Trophoblast cell (in vitro differentiated cells and primary cell): ENCODE measurements around the gene SUPT5H.

Source experiments
- DNase-seq, 2 donors: peaks; one replicate each; pipeline ENCODE4 v3.0.0-alpha.2; 2016
- H2AFZ ChIP-seq: 2 replicates; pipeline ENCODE4 v1.6.1; 2013; ENCODE audit warnings: low read length, moderate library complexity, mild to moderate bottlenecking; ENCODE audit not compliant: insufficient read depth, poor library complexity
- H2AK5ac ChIP-seq: 2 replicates; pipeline ENCODE4 v1.6.1; 2013; ENCODE audit warnings: mild to moderate bottlenecking, low read length
- H2BK120ac ChIP-seq: 2 replicates; pipeline ENCODE4 v1.6.1; 2013; ENCODE audit warnings: low read length, mild to moderate bottlenecking, moderate library complexity; ENCODE audit not compliant: insufficient read depth, poor library complexity
- H2BK12ac ChIP-seq: 2 replicates; pipeline ENCODE4 v1.6.1; 2013; ENCODE audit warnings: mild to moderate bottlenecking, low read length, moderate library complexity
- H2BK5ac ChIP-seq: 2 replicates; pipeline ENCODE4 v1.6.1; 2013; ENCODE audit warnings: low read length, low read depth, moderate library complexity, mild to moderate bottlenecking; ENCODE audit not compliant: poor library complexity
- H3K14ac ChIP-seq: 2 replicates; pipeline ENCODE4 v1.6.1; 2013; ENCODE audit warnings: mild to moderate bottlenecking, low read length
- H3K18ac ChIP-seq: 2 replicates; pipeline ENCODE4 v1.6.1; 2013; ENCODE audit warnings: mild to moderate bottlenecking, low read length
- H3K23ac ChIP-seq: 2 replicates; pipeline ENCODE4 v1.6.1; 2013; ENCODE audit warnings: low read length
- H3K27ac ChIP-seq: 2 replicates; pipeline ENCODE4 v1.5.1; 2013; ENCODE audit warnings: low read depth, mild to moderate bottlenecking, inconsistent platforms, low read length, moderate library complexity
- H3K27me3 ChIP-seq: 2 replicates; pipeline ENCODE4 v1.6.1; 2013; ENCODE audit warnings: inconsistent platforms, mild to moderate bottlenecking, low read length, moderate library complexity; ENCODE audit not compliant: insufficient read depth
- H3K36me3 ChIP-seq, 2 experiments: 1 replicate in 1 of 2; 2 replicates in 1 of 2; pipeline ENCODE4 v1.6.1; 2013; ENCODE audit warnings: low read length in 2 of 2, mild to moderate bottlenecking in 2 of 2, moderate library complexity in 1 of 2; ENCODE audit not compliant: insufficient read depth in 2 of 2, control insufficient read depth in 1 of 2
- H3K4ac ChIP-seq: 2 replicates; pipeline ENCODE4 v1.6.1; 2013; ENCODE audit warnings: low read depth, mild to moderate bottlenecking, low read length, moderate library complexity
- H3K4me1 ChIP-seq, 2 experiments: 1 replicate in 1 of 2; 2 replicates in 1 of 2; pipeline ENCODE4 v1.6.1; 2013; ENCODE audit warnings: low read length in 2 of 2, mild to moderate bottlenecking in 2 of 2, moderate library complexity in 1 of 2; ENCODE audit not compliant: insufficient read depth in 2 of 2, control insufficient read depth in 1 of 2
- H3K4me2 ChIP-seq: 2 replicates; pipeline ENCODE4 v1.6.1; 2013; ENCODE audit warnings: inconsistent platforms, mild to moderate bottlenecking, low read length, moderate library complexity
- H3K4me3 ChIP-seq: 2 replicates; pipeline ENCODE4 v1.5.1; 2013; ENCODE audit warnings: mild to moderate bottlenecking, low read depth, low read length, inconsistent platforms
- H3K79me1 ChIP-seq: one replicate; pipeline ENCODE4 v1.6.1; 2013; ENCODE audit warnings: low read length
- H3K79me2 ChIP-seq: 2 replicates; pipeline ENCODE4 v1.6.1; 2013; ENCODE audit warnings: low read length, mild to moderate bottlenecking; ENCODE audit not compliant: control insufficient read depth, insufficient read depth, poor library complexity
- H3K9ac ChIP-seq: 2 replicates; pipeline ENCODE4 v1.6.1; 2013; ENCODE audit warnings: mild to moderate bottlenecking, low read length
- H3K9me3 ChIP-seq: 2 replicates; pipeline ENCODE4 v1.6.1; 2013; ENCODE audit warnings: low read depth, mild to moderate bottlenecking, control low read depth, inconsistent platforms, low read length; ENCODE audit not compliant: insufficient read depth
- H4K12ac ChIP-seq: 2 replicates; pipeline ENCODE4 v1.6.1; 2013; ENCODE audit warnings: low read depth, mild to moderate bottlenecking, low read length, moderate library complexity
- H4K8ac ChIP-seq: 2 replicates; pipeline ENCODE4 v1.6.1; 2013; ENCODE audit warnings: low read depth, mild to moderate bottlenecking, low read length, moderate library complexity
- H4K91ac ChIP-seq: one replicate; pipeline ENCODE4 v1.6.1; 2013; ENCODE audit warnings: low read depth, mild to moderate bottlenecking, low read length, moderate library complexity
- WGBS: extraction: QIAGEN DNeasy Blood & Tissue Kit; methylation state at CpG from one replicate; pipeline ENCODE4 v1.1.7; 2013; ENCODE audit warnings: missing lambda C conversion rate; ENCODE audit not compliant: insufficient read length, insufficient coverage; ENCODE audit errors: extremely low coverage; 5-methylcytosine and 5-hydroxymethylcytosine counted together

SUPT5H gene

GRCh38 chr19:39517432-39517831 lies 72.0 kb downstream of the SUPT5H start:
- peaks cover 10% of the 10 kb centered on the region for H3K27me3 ChIP-seq
- H3K79me1 ChIP-seq, result peaks cover 18% of the 10 kb centered on the region
- H2BK120ac ChIP-seq, result no peak overlapping the region
- H3K4ac ChIP-seq, result no peak overlapping the region
- H3K36me3 ChIP-seq, result no peaks in the 10 kb centered on the region
- no peak overlapping the region for H2BK12ac ChIP-seq
- no peak overlapping the region for H3K27ac ChIP-seq
- H2AK5ac ChIP-seq, result no peak overlapping the region
- H4K12ac ChIP-seq, result no peak overlapping the region
- H3K4me1 ChIP-seq, result peaks cover 10 to 27% of the 10 kb centered on the region in 2 experiments
- H4K91ac ChIP-seq, result no peak overlapping the region
- H3K14ac ChIP-seq, result no peak overlapping the region
- H3K18ac ChIP-seq, result no peak overlapping the region
- no CpG with 5 or more reads among the region's 3 CpGs for WGBS
- no peak overlapping the region for H3K9ac ChIP-seq
- H3K4me2 ChIP-seq, result no peak overlapping the region
- H3K23ac ChIP-seq, result no peak overlapping the region
- no peak overlapping the region for H2BK5ac ChIP-seq
- no peak overlapping the region for H2AFZ ChIP-seq
- peaks cover 2% of the 10 kb centered on the region for H3K9me3 ChIP-seq
- H3K79me2 ChIP-seq, result peaks cover 11% of the 10 kb centered on the region
- no peak for DNase-seq
- H3K4me3 ChIP-seq, result no peak overlapping the region
- H4K8ac ChIP-seq, result no peak overlapping the region

- Histone ChIP-seq H3K27ac (peak overlapping the region; percentile 36), H3K4me1 (peaks cover 10 to 27% of the 10 kb centered on the region in 2 experiments), H3K4me2 (peak overlapping the region; percentile 43), H3K23ac (no peak overlapping the region), H3K4me3 (no peak overlapping the region), H2BK12ac (peak overlapping the region; percentile 27), H2BK120ac (no peak overlapping the region), H3K9ac (no peak overlapping the region), H4K91ac (peak overlapping the region; percentile 59), H2BK5ac (no peak overlapping the region), H2AFZ (no peak overlapping the region), H2AK5ac (no peak overlapping the region), H4K8ac (peak overlapping the region; percentile 58), H3K18ac (no peak overlapping the region), H3K79me1 (peaks cover 18% of the 10 kb centered on the region), H3K14ac (peak overlapping the region; percentile 40), H3K36me3 (no peaks in the 10 kb centered on the region), H3K27me3 (peaks cover 10% of the 10 kb centered on the region), H3K9me3 (peaks cover 2% of the 10 kb centered on the region), H3K4ac (no peak overlapping the region), H4K12ac (no peak overlapping the region), H3K79me2 (peaks cover 11% of the 10 kb centered on the region)
- no peak for DNase-seq
- no CpG with 5 or more reads among the region's 5 CpGs for WGBS
Measured at GRCh38 chr19:39518458-39518857, 73.1 kb downstream of the SUPT5H start.

DNA sequence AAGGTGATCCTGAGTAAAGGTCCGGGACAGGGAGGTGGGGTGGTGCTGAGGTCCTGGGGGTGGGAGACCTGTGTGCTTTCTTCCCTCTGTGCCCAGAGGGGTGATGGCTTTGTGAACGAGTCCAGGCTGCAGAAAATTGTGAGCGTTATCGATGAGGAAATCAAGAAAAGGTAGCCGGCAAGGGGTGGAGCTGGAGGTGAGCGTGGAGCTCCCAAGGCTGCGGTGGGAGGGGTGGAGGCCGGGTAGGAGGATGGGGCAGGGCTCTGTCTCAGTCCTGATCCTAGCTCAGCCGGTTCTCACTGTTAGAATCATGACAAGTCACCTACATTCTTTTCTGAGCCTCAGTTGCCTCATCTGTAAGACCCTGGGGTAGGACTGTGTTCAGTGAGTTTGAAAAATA lies 73.6 kb downstream of the SUPT5H start:
- DNase-seq, result no peak
- H4K91ac ChIP-seq, result peak overlapping the region; percentile 59
- peaks cover 10 to 27% of the 10 kb centered on the region in 2 experiments for H3K4me1 ChIP-seq
- H3K79me1 ChIP-seq, result peaks cover 18% of the 10 kb centered on the region
- H3K79me2 ChIP-seq, result peaks cover 11% of the 10 kb centered on the region
- no peak overlapping the region for H3K18ac ChIP-seq
- H2BK120ac ChIP-seq, result no peak overlapping the region
- no peak overlapping the region for H2AFZ ChIP-seq
- H3K4me3 ChIP-seq, result no peak overlapping the region
- H2BK12ac ChIP-seq, result peak overlapping the region; percentile 27
- no peak overlapping the region for H3K4ac ChIP-seq
- H3K4me2 ChIP-seq, result peak overlapping the region; percentile 43
- no peak overlapping the region for H2BK5ac ChIP-seq
- H4K12ac ChIP-seq, result peak overlapping the region; percentile 66
- H3K27me3 ChIP-seq, result peaks cover 10% of the 10 kb centered on the region
- H3K23ac ChIP-seq, result no peak overlapping the region
- peak overlapping the region; percentile 40 for H3K14ac ChIP-seq
- H3K9ac ChIP-seq, result no peak overlapping the region
- WGBS, result no CpG with 5 or more reads among the region's 9 CpGs
- peak overlapping the region; percentile 36 for H3K27ac ChIP-seq
- peaks cover 2% of the 10 kb centered on the region for H3K9me3 ChIP-seq
- H2AK5ac ChIP-seq, result peak overlapping the region; percentile 39
- no peaks in the 10 kb centered on the region for H3K36me3 ChIP-seq
- peak overlapping the region; percentile 58 for H4K8ac ChIP-seq

DNA sequence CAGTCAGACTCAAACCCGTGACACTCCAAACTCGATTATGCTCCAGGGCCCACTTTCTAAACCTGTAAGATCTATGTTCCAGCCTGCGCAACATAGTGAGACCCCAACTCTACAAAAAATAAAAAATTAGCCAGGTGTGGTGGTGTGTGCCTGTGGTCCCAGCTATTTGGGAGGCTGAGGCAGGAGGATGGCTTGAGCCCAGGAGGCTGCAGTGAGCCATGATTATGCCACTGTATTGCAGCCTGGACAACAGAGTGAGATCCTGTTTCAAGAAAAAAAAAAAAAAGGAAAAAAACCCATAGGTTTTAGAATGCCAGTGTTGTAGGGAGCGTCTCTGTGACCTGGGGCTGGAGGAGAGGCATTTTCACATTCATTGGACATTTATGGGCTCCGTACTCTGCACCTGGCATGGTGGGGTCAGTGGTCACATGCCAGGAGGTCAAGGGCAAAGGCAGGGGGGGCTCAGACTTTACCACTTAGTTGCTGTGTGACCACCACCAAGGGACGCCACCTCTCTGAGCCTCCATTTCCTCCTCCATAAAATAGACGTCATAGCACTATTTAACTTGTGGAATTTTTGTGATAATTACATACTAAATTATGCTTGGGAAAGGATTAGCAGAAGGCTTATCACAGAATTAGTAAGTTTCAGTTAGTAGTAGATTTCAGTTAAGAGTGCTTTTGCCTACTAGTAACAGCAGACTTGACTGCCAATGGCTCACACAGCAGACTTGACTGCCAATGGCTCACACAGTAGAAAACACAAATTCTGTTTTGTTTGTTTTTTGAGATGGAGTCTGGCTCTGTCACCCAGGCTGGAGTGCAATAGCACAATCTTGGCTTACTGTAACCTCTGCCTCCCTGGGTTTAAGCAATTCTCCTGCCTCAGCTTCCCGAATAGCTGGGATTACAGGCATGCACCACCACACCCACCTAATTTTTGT lies 75.4 kb downstream of the SUPT5H start:
- peak overlapping the region; percentile 33 for H2BK5ac ChIP-seq
- H3K79me1 ChIP-seq, result peaks cover 10% of the 10 kb centered on the region
- H3K79me2 ChIP-seq, result peaks cover 4% of the 10 kb centered on the region
- H2BK12ac ChIP-seq, result no peak overlapping the region
- WGBS, result no CpG with 5 or more reads among the region's 8 CpGs
- H3K4me3 ChIP-seq, result no peak overlapping the region
- peak overlapping the region; percentile 20 for H3K14ac ChIP-seq
- peak overlapping the region; percentile 17 for H2BK120ac ChIP-seq
- H3K4me2 ChIP-seq, result no peak overlapping the region
- no peak overlapping the region for H4K8ac ChIP-seq
- DNase-seq, result no peak
- H4K91ac ChIP-seq, result peak overlapping the region; percentile 52
- peaks cover under 1% of the 10 kb centered on the region for H3K27me3 ChIP-seq
- H3K23ac ChIP-seq, result no peak overlapping the region
- H3K27ac ChIP-seq, result no peak overlapping the region
- peaks cover 5% of the 10 kb centered on the region for H3K9me3 ChIP-seq
- H2AK5ac ChIP-seq, result no peak overlapping the region
- no peak overlapping the region for H3K18ac ChIP-seq
- no peak overlapping the region for H2AFZ ChIP-seq
- no peak overlapping the region for H4K12ac ChIP-seq
- peak overlapping the region; percentile 17 for H3K4ac ChIP-seq
- H3K36me3 ChIP-seq, result no peaks in the 10 kb centered on the region
- peaks cover 8 to 23% of the 10 kb centered on the region in 2 experiments for H3K4me1 ChIP-seq
- no peak overlapping the region for H3K9ac ChIP-seq
